ENCODE measurements around the gene HOXC5.

Gene HOXC5

GRCh38 chr12:54000116-54001114, 32.4 kb upstream of the HOXC5 start, which contains the start of gene HOXC9:
Gene HOXC9, plus strand, starts transcription at chr12:54000161. Its CDS starts 28 bp downstream, at chr12:54000189.
- DNase-seq (ENCODE audit: low read depth) = no peak
- H3K4me3 ChIP-seq (ENCODE audit: control insufficient read depth, low read depth, low read length) = peak within 1 kb of the TSS; percentile 86
- no peak for TF ChIP-seq CTCF (IDR thresholded peaks at IDR 0.05; ENCODE audit: control insufficient read depth, insufficient read depth, low read depth, low read length, missing control alignments)

GRCh38 chr12:54001283-54002187, 31.3 kb upstream of the HOXC5 start:
- TF ChIP-seq CTCF (IDR thresholded peaks at IDR 0.05; ENCODE audit: control insufficient read depth, insufficient read depth, low read depth, low read length, missing control alignments) = no peak
- H3K4me3 ChIP-seq (ENCODE audit: control insufficient read depth, low read depth, low read length) = no peak overlapping the region
- no peak for DNase-seq (ENCODE audit: low read depth)

- H3K4me3 ChIP-seq (ENCODE audit: control insufficient read depth, low read depth, low read length) = no peak overlapping the region
- TF ChIP-seq CTCF (IDR thresholded peaks at IDR 0.05; ENCODE audit: control insufficient read depth, insufficient read depth, low read depth, low read length, missing control alignments) = no peak
- DNase-seq (ENCODE audit: low read depth) = no peak
These were observed 30.5 kb upstream of the HOXC5 start for GRCh38 chr12:54002278-54002914.

GRCh38 chr12:54002915-54003389, 29.9 kb upstream of the HOXC5 start:
- no peak for TF ChIP-seq CTCF (IDR thresholded peaks at IDR 0.05; ENCODE audit: control insufficient read depth, insufficient read depth, low read depth, low read length, missing control alignments)
- no peak overlapping the region for H3K4me3 ChIP-seq (ENCODE audit: control insufficient read depth, low read depth, low read length)

GRCh38 chr12:54003625-54004024, 29.2 kb upstream of the HOXC5 start:
- DNase-seq (ENCODE audit: low read depth) = no peak
- no peak for TF ChIP-seq CTCF (IDR thresholded peaks at IDR 0.05; ENCODE audit: control insufficient read depth, insufficient read depth, low read depth, low read length, missing control alignments)
- no peak overlapping the region for H3K4me3 ChIP-seq (ENCODE audit: control insufficient read depth, low read depth, low read length)

More at GRCh38 chr12:54002915-54003389, 29.9 kb upstream of the HOXC5 start:
- no peak for DNase-seq (ENCODE audit: low read depth)
